Fibroblast of skin of right quadriceps (primary cell): ENCODE data around the gene INHBC.

Experiments used
- DNase-seq: peaks from one replicate; pipeline ENCODE4 v3.0.0-alpha.2; 2013

INHBC gene

DNA sequence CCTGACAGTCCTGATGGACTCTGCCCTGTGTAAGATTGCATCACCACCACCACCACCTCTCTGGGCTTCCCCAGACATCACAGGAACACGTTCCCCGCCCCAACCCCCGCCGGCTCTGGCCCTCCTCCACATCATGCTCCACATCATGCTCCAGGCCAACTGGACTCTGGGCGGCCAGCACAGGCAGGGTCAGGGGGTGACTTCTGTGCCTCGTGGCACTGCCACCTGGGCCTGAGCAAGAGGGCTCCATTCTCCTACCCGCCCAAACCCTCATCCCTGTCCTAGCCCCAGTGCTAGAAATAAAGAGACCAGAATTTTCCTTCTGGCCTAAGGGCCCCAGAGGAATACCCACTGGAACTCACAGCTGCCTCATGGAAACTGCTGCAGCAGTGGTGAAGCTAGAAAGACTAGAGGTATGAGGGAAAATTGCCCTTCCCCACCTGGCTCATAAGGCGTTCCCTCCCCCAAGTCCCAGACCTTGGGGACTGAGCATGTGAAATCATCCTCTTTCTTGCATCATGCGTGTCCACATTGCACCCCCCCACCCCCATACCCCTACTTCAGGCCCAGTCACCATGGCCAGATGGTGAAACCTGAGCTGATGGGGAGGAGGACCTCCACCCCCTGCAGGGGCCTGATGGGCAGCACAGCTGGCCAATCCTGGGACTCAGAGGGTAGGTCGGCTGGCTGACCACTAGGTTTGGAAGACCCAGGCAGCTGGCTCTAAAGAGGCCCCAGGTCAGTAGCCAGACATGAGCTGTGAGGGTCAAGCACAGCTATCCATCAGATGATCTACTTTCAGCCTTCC is 20.2 kb downstream of the INHBC start, which contains the start of gene INHBE:
TSS of gene INHBE (plus strand) at position 742 of the 808 bp plus-strand sequence. CDS start 230 bp downstream, outside the sequence.
- DNase-seq: peak; percentile 97

DNA sequence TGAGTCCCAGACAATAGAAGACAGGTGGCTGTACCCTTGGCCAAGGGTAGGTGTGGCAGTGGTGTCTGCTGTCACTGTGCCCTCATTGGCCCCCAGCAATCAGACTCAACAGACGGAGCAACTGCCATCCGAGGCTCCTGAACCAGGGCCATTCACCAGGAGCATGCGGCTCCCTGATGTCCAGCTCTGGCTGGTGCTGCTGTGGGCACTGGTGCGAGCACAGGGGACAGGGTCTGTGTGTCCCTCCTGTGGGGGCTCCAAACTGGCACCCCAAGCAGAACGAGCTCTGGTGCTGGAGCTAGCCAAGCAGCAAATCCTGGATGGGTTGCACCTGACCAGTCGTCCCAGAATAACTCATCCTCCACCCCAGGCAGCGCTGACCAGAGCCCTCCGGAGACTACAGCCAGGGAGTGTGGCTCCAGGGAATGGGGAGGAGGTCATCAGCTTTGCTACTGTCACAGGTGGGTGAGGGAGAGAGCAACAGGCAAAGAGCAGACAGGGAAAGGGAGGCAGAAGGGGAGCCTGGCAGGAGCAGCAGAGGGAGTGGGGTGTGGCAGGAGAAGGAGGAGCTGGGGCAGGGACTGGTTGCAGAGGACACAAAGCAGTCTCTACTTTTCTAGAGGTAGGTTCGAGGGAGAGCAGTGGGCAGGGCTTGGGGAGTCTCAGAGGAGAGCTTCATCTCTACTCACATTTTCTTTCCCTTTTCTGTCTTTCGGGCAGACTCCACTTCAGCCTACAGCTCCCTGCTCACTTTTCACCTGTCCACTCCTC is 21.0 kb downstream of the INHBC start:
- DNase-seq: no peak

DNA sequence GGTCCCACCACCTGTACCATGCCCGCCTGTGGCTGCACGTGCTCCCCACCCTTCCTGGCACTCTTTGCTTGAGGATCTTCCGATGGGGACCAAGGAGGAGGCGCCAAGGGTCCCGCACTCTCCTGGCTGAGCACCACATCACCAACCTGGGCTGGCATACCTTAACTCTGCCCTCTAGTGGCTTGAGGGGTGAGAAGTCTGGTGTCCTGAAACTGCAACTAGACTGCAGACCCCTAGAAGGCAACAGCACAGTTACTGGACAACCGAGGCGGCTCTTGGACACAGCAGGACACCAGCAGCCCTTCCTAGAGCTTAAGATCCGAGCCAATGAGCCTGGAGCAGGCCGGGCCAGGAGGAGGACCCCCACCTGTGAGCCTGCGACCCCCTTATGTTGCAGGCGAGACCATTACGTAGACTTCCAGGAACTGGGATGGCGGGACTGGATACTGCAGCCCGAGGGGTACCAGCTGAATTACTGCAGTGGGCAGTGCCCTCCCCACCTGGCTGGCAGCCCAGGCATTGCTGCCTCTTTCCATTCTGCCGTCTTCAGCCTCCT is 21.6 kb downstream of the INHBC start:
- DNase-seq: peak; percentile 67

DNA sequence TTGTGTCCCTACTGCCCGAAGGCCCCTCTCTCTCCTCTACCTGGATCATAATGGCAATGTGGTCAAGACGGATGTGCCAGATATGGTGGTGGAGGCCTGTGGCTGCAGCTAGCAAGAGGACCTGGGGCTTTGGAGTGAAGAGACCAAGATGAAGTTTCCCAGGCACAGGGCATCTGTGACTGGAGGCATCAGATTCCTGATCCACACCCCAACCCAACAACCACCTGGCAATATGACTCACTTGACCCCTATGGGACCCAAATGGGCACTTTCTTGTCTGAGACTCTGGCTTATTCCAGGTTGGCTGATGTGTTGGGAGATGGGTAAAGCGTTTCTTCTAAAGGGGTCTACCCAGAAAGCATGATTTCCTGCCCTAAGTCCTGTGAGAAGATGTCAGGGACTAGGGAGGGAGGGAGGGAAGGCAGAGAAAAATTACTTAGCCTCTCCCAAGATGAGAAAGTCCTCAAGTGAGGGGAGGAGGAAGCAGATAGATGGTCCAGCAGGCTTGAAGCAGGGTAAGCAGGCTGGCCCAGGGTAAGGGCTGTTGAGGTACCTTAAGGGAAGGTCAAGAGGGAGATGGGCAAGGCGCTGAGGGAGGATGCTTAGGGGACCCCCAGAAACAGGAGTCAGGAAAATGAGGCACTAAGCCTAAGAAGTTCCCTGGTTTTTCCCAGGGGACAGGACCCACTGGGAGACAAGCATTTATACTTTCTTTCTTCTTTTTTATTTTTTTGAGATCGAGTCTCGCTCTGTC is 22.3 kb downstream of the INHBC start:
- DNase-seq: no peak

DNA sequence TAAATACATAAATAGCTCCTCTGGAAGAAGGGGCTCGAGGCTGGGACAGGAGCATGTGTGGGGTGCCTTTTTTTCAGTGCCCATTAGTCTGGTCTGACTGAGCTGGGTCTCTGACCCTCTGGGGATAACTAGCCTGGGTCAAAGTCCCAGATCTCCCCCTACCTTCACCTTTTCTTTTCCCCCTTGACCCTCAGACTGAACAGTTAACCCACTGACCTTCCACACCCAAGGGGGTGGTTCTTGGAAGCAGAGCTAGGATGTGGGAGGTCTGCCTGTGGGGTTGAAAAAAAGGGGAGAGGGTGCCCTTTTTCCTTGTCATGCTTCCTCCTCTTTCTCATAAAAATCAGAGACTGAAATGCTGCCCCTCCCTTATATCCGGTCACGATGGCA is 24.1 kb downstream of the INHBC start:
- no peak for DNase-seq

DNA sequence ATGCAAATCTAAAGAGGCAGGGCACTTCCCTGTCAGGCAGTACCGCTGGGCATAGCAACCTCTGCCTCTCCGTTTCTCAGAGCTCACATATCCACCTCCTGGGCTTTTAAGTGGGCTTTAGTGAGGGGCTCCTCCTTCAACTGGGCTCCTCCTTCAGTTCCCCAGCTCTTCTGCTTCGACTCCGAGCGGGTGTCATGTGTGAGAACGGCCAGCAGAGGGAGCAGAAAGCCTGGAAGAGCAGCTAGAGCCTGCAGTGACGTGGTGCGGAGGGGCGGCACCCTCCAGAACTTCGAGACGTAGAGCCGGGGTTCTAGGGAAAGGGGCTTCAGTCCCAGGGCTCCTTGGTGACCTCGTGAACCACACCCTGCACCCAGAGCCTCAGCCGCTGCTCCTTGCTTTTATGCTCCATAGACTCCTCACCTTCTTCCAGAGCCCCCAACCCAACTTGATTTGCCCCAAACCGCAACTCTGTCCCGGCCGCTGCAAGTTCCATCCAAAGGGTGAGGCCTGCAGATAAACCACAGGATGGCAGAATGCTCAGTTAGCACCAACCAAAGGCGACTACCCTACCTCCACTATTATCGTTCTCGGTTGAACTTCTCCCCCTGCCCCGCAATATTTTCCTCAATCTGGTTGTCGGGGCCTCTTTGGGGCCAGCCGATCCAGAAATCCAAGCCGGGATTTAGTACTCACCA is 24.6 kb downstream of the INHBC start:
- DNase-seq: peak; percentile 96

DNA sequence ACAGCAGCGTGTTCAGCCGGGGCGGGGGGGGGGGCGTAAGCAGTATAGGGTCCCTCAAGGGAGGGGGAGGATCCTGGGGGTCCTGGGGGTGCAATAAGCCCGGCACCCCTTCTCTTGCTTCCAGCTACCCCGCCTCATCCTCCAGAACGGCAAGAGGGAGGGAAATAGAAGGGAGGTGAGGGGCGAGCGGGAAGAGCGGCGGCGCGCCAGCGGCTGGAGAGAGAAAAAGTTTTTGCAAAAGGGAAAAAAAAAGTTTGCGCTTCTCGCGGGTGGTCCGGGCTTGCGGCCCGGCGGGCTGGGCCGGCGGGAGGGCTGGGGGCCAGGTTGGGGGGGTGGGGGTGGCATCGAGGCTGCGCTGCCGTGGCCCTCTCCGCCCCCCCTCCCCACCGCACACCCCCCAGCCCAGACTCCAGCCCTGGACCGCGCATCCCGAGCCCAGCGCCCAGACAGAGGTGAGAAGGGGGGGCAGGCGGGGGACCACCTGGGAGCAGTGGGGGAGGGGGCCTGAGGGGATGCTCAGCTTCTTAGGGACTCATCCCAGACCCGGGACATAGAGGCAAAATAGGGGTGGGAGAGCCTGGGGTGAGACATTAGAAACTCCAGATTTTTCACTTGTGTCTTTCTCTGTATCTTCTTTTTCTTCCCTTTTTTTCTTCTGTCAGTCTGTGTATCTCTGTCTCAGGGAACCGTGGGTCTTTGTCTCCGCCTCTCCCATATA is 25.3 kb downstream of the INHBC start, which contains the start of gene GLI1:
TSS of gene GLI1 (plus strand) at position 36 of the 718 bp plus-strand sequence. CDS start 3,907 bp downstream, outside the sequence.
- DNase-seq: peak; percentile 29

DNA sequence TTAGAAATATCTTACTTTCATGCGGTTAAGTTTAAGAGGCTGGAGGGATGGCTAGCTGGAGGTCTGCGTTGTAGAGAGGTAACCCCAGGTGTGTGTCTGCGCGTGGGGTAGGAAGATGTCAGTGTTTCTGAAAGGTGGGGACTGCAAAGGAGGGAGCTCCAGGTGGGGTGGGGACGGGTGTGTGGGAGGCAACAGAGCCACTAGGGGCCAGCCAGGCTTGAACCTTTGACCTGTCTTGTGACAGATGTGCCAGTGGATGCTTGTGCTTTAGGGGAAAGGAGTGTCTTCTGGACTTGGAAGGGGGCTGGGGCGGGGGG is 25.8 kb downstream of the INHBC start:
- DNase-seq: no peak

DNA sequence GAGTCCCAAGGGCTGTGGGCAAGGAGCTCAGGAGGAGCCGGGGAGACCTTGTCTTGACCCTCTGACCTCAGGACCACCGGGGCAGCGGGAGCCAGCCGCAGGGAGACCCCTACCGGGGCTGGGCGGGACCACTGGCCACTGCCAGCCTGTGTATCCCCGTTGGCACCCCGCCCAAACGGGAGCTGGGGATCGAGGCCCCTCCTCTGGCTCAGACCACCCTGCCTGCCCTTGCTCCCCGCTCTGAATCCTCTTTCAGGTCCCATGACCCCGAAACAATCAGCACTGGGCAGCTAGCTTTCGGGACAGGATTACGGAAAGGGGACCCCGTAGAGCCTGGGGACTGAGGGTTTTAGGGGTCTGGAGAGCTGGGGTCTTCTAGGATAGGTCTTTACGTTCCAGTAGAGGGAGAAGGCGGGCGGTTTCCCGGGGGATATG is 26.3 kb downstream of the INHBC start:
- no peak for DNase-seq

DNA sequence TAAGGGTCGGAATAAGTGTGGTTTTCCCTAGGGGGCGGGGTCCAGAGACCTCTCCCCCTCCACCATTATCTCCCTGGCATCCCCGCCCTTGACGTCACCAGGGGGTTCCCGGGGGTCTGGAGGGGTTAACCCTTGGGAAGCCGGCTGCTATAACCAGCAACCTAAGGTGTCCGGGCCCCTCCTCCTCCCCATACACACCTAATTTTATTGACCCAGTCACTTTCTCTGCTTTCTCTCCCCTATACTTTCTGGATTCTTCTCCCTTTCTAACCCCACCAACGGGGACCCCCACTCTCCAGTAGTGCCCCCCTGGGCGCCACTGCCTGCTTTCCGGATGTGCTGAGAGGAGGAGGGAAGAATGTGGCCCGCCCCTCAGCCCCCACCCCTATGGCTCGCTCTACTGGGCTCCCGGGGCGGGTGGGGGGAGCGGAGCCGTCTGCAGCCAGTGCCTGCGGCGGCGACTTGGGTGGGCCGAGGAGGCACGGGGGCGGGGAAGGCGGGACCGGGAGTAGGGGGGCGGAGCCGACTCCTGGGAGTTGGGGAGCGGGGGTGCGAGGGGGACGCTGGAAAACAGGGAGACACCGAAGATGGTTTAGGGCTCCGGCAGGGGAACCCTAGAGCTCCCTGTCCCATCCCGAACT is 26.8 kb downstream of the INHBC start:
- peak; percentile 84 for DNase-seq

DNA sequence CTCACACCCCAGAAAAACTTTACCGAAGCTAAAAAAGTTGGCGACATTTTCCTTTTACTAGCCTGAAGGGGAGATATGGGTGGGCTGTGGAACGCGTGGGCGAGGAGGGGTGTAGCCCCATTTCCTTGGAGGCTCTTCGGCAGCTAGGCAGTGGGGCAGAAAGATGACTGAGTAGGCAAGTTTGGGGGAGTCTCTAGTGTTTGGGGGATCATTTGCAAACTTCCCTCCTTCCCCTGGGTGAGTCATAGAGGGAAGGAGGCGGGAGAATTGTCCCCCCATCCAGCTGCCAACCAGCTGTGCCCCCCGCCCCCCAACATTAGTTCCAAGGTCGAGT is 27.3 kb downstream of the INHBC start:
- no peak for DNase-seq

DNA sequence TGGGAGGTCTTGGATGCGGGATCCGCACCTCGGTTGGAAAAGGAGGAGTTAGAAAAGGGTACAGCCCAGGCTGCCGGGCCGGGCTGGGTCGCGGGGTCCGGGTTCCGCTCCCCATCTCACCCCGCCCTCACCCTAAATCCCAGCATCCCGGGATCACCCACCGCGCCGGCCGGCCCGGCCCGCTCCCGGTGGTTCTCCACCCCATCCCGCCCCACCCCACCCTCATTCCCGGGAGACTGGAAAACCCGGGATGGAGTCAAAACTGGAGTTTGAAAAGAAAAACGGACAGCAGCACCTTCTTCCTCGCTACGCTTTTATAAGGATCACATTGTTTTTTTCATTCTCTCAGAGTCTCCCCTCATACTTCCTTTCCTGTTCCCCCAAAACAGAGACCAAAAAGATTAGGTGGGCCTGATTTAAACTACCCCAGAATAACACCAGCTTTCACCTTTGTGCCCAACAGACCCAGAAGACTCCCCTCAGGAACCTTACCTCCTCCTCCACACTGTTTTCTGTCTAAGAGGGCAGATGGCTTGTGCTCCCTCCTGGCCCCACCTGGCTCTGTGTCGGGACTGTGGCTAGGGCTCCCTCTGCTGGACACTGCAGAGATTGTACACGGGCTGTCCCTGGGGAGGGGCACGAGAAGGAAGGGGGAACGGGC is 27.8 kb downstream of the INHBC start:
- peak; percentile 93 for DNase-seq

DNA sequence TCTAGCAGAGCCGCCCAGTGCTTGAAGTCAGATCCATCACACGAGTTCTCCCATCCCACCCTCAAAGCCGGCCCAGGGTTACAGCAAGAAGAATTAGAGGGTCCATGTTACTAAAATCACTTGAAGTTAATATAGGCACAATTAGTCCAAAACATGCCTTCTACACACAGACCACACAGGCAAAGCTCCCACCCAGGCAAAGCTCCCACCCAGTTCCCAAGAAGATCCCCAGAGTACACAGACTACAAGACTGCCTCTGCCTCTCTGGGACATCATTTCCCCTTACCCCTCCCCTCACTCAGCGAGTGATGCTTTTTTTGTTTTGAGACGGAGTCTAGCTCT is 28.3 kb downstream of the INHBC start:
- DNase-seq: no peak

DNA sequence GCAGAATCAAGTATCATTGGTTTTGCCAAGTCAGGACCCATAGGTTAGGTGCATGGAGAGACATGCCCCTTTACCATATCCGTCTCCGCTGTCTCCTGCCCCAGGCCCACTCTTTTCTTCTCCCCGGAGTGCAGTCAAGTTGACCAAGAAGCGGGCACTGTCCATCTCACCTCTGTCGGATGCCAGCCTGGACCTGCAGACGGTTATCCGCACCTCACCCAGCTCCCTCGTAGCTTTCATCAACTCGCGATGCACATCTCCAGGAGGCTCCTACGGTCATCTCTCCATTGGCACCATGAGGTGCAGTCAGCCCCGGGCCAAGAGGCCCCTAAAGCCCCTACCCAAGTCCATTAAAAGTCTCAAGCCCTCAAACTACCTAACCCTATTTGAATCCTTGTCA is 30.0 kb downstream of the INHBC start:
- no peak for DNase-seq

DNA sequence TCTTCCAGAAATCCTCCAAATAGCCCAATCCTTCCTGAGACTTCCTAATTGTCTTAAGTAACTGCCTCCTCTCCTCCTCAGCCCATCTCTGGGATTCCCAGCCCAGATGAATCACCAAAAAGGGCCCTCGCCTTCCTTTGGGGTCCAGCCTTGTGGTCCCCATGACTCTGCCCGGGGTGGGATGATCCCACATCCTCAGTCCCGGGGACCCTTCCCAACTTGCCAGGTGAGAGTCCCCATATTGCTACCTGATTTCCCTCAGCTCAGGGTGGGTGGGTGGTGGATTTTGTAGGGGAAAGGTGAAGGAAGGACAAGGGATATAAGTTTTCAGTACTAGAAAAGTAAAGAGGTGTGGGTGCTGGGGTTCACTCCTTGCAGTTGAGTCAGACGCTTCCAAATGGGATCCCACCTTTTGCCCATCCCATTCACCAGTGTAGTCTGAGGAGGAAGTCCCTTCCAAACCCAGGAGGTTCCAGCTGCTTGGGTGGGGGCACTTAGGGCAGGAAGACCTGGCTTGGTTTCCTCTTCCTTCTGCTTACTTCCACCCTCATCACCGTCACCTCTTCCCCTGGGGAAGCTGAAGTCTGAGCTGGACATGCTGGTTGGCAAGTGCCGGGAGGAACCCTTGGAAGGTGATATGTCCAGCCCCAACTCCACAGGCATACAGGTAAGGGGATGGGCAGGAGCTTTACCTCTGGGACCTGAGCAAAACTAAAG is 30.6 kb downstream of the INHBC start:
- no peak for DNase-seq

DNA sequence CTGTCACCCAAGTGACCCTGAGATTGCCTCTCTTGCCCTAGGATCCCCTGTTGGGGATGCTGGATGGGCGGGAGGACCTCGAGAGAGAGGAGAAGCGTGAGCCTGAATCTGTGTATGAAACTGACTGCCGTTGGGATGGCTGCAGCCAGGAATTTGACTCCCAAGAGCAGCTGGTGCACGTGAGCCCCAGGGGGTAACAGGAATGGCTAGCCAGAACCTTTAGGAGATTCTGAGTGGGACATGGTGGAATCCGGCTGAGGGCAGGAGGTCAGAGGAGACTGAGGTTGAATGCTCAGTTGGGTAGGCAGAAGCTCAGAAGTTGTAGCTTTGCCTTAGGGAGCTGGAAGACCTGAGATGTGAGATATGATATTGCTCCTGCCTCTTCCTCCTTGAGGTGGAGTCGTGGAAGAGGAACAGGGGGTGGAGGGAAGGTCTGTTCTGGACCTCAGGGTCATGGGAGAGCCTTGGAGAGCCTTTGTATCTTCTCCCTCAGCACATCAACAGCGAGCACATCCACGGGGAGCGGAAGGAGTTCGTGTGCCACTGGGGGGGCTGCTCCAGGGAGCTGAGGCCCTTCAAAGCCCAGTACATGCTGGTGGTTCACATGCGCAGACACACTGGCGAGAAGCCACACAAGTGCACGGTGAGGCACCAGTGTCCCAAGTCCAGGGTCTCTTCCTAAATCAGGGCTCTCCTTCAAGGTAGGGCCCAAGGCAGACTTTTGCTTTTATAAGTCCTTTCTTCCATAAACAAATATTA is 31.3 kb downstream of the INHBC start:
- no peak for DNase-seq

DNA sequence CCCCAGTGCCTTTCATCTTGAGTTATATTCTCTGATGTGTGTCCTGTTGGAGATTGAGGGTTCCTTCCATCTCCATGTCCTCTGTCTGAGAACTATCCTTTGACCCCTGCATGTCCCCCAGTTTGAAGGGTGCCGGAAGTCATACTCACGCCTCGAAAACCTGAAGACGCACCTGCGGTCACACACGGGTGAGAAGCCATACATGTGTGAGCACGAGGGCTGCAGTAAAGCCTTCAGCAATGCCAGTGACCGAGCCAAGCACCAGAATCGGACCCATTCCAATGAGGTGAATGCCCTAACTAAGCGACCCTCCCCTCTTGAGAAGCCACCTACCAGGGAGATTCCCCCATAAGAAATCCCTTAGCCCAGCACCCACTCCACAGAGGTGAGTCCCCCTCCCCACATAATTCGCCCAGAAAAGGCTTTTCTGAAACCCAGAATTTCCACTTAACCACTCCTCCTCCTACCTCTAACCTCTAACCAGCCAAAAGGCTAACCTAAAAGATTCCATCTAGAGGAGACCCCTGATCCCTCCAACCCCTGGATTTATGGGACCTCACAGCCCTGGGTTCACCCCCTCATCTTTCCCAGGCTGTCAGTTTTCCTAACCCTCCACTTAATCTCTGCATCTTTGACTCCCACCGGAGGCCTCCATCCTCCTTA is 32.8 kb downstream of the INHBC start:
- DNase-seq: no peak

DNA sequence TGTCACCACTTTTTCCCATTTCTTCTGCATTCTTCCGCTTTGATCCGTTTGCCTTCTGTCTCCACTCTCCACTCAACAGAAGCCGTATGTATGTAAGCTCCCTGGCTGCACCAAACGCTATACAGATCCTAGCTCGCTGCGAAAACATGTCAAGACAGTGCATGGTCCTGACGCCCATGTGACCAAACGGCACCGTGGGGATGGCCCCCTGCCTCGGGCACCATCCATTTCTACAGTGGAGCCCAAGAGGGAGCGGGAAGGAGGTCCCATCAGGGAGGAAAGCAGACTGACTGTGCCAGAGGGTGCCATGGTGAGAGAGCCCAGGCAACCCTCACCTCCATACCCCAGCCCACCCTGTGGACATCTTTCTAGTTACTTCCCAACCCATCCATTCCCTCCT is 33.3 kb downstream of the INHBC start:
- no peak for DNase-seq
